Measurements from ENCODE around the gene CACNB1. TPM values are rescaled to one million over a fixed set of nuclear protein-coding genes. Genes with fewer than 3 reads are reported as not detected.

The CACNB1 gene
- total and polyA plus RNA-seq, 10 of the 15 experiments (the other 5 are each of a cell fraction or from before 2014, with no cell fraction given): 0.06 to 15.6 (median 6.3) TPM

GRCh38 chr17:39217734-39218369 is 20.4 kb upstream of the CACNB1 start:
- Histone ChIP-seq H3K4me1 (ENCODE audit: control insufficient read depth, insufficient read depth, low read length) (no peaks in the 10 kb centered on the region), H3K27ac (ENCODE audit: control insufficient read depth, insufficient read depth) (no peak overlapping the region), H3K4me3 (no peak overlapping the region), H2AFZ (ENCODE audit: control insufficient read depth, low read depth, low read length) (no peak overlapping the region), H3K9me3 (replicated peaks; ENCODE audit: control insufficient read depth, insufficient read depth, low read length) (no peaks in the 10 kb centered on the region), H3K4me2 (ENCODE audit: control insufficient read depth, insufficient read depth) (no peak overlapping the region), H3K36me3 (ENCODE audit: control insufficient read depth in 2 of 2, insufficient read depth in 2 of 2, low read length in 1 of 2) (no peaks in the 10 kb centered on the region), H3K9ac (ENCODE audit: control insufficient read depth, insufficient read depth, low read length) (no peak overlapping the region), H3K27me3 (replicated peaks in 1 of 2; ENCODE audit: control insufficient read depth in 2 of 2, insufficient read depth in 2 of 2, low read length in 1 of 2) (peaks cover 0 to under 1% of the 10 kb centered on the region in 2 experiments; a peak in 1 of 4 replicates), H4K20me1 (ENCODE audit: control insufficient read depth, insufficient read depth) (no peaks in the 10 kb centered on the region), H3K79me2 (ENCODE audit: control insufficient read depth, insufficient read depth, low read length) (no peaks in the 10 kb centered on the region)
- ChIA-PET SMC1A (ENCODE audit: uncharacterized antibody, unreplicated experiment) (no interaction called here), RAD21 (ENCODE audit: unreplicated experiment) (no interaction called here), CTCF (interaction anchor here (0.7 to 1.0 kb wide), 4 partner anchors 13 to 124 kb away, joined by 3 to 4 read pairs (median 3); no protein-coding TSS in a partner anchor), POLR2A (no interaction called here)
- TF ChIP-seq SKIL (IDR thresholded peaks at IDR 0.05; ENCODE audit: low read depth, poor library complexity, severe bottlenecking): no peak
- no peak for TF ChIP-seq CHD1 (IDR thresholded peaks at IDR 0.05; ENCODE audit: low read depth, low read length)
- no peak for TF ChIP-seq CHD4 (IDR thresholded peaks at IDR 0.05)
- TF ChIP-seq NFIC (IDR thresholded peaks at IDR 0.05; ENCODE audit: low read depth, low read length): no peak
- no peak for TF ChIP-seq TCF3 (IDR thresholded peaks at IDR 0.05; ENCODE audit: borderline replicate concordance, insufficient read depth, low read depth, low read length)
- TF ChIP-seq PAX5 (IDR thresholded peaks at IDR 0.05; ENCODE audit: borderline replicate concordance, low read depth, low read length): no peak
- TF ChIP-seq HDAC6 (IDR thresholded peaks at IDR 0.05; ENCODE audit: unreplicated experiment): no peak
- TF ChIP-seq ZNF622 (IDR thresholded peaks at IDR 0.05): no peak
- TF ChIP-seq SMAD1 (IDR thresholded peaks at IDR 0.05; ENCODE audit: low read depth, partially characterized antibody): no peak
- no peak for TF ChIP-seq ASH2L (IDR thresholded peaks at IDR 0.05; ENCODE audit: borderline replicate concordance, low read depth)
- no peak for TF ChIP-seq HDGF (IDR thresholded peaks at IDR 0.05)
- TF ChIP-seq STAT3 (IDR thresholded peaks at IDR 0.05; ENCODE audit: low read depth, low read length): no peak
- no peak for TF ChIP-seq SMC3 (IDR thresholded peaks at IDR 0.05; ENCODE audit: borderline replicate concordance, low read length)
- TF ChIP-seq CBX3 (IDR thresholded peaks at IDR 0.05; ENCODE audit: borderline replicate concordance, low read depth): no peak
- DNase-seq (ENCODE audit: low read depth, low spot score): no peak
- no peak for FAIRE-seq
- no peak for ATAC-seq
- BruUV-seq (replicated peaks): no TSS peak
- intact Hi-C loops (cut with micrococcal nuclease; ENCODE audit: unreplicated experiment) (no loop called here), in situ Hi-C loops (cut with MboI) (no loop called here)
- WGBS (ENCODE audit: insufficient coverage, insufficient replicate concordance, low lambda C conversion rate, missing lambda C conversion rate): 14% methylated on average over 19 of the region's 24 CpGs
